Ureter (tissue), 1 donor: Measurements from ENCODE around the gene ZNF335. TPM values are rescaled to one million over a fixed set of nuclear protein-coding genes. Genes with fewer than 3 reads are reported as not detected.
"Not testable (repeated sequence)": the region's sequence is repeated elsewhere in the genome, so short reads cannot be mapped to it uniquely, and the experiment has no call there.

ENCODE experiments used
- DNase-seq: peaks from one replicate; pipeline ENCODE4 v3.0.0-alpha.2; 2020; ENCODE audit warnings: low spot score
- total RNA-seq: library from RNA; stranded (reverse); gene quantifications from one replicate; pipeline ENCODE4 v1.2.4, GENCODE V29; 2023
- donor health status: DM: yes; HTN: yes; CAD: no.

Gene ZNF335
- total RNA-seq, 1 donor from 2014 or later, result 23.9 TPM

- peak; percentile 76 for DNase-seq
These were observed 60.3 kb downstream of the ZNF335 start, which contains the start of gene PLTP for GRCh38 chr20:45911486-45912343. Gene PLTP, minus strand, starts transcription at chr20:45912155. Its CDS starts 703 bp downstream, at chr20:45911452.

- peak; percentile 99 for DNase-seq
These were observed 61.1 kb downstream of the ZNF335 start for GRCh38 chr20:45910670-45911485.

GRCh38 chr20:45909817-45910669 is 62.0 kb downstream of the ZNF335 start:
- DNase-seq, result no peak

- DNase-seq, result no peak
These were observed 62.6 kb downstream of the ZNF335 start for GRCh38 chr20:45909336-45909808.

- no peak for DNase-seq
These were observed 63.9 kb downstream of the ZNF335 start for GRCh38 chr20:45908084-45908483.

- no peak for DNase-seq
These were observed 64.6 kb downstream of the ZNF335 start for GRCh38 chr20:45907219-45907948.

- DNase-seq, result no peak
These were observed 66.4 kb downstream of the ZNF335 start for GRCh38 chr20:45905505-45906079.

GRCh38 chr20:45904583-45905504 is 67.2 kb downstream of the ZNF335 start:
- no peak for DNase-seq

- DNase-seq, result no peak
These were observed 69.8 kb downstream of the ZNF335 start for GRCh38 chr20:45902199-45902701.

GRCh38 chr20:45901332-45901731 is 70.7 kb downstream of the ZNF335 start:
- DNase-seq, result not testable (repeated sequence)

GRCh38 chr20:45899046-45899835 is 72.8 kb downstream of the ZNF335 start:
- DNase-seq, result no peak

Other genes starting within 250 kb of the ZNF335 start
- not detected for gene SPINT4, start 249.9 kb downstream of the ZNF335 start, total RNA-seq
- gene WFDC3, start 180.3 kb downstream of the ZNF335 start, total RNA-seq, result 3.0 TPM
- gene DNTTIP1, start 180.2 kb downstream of the ZNF335 start, total RNA-seq, result 24.5 TPM
- 1.1 TPM for gene UBE2C, start 159.6 kb downstream of the ZNF335 start, total RNA-seq
- gene TNNC2, start 144.9 kb downstream of the ZNF335 start, total RNA-seq, result 0.57 TPM
- gene SNX21, start 138.4 kb downstream of the ZNF335 start, total RNA-seq, result 31.4 TPM
- gene ACOT8, start 114.8 kb downstream of the ZNF335 start, total RNA-seq, result 21.0 TPM
- gene ZSWIM3, start 114.6 kb downstream of the ZNF335 start, total RNA-seq, result 4.1 TPM
- gene ZSWIM1, start 91.0 kb downstream of the ZNF335 start, total RNA-seq, result 14.4 TPM
- 8.6 TPM for gene SPATA25, start 84.6 kb downstream of the ZNF335 start, total RNA-seq
- 17.9 TPM for gene NEURL2, start 81.0 kb downstream of the ZNF335 start, total RNA-seq
- gene CTSA, start 80.9 kb downstream of the ZNF335 start, total RNA-seq, result 98.0 TPM
- 101 TPM for gene PLTP, start 60.0 kb downstream of the ZNF335 start, total RNA-seq
- 37.5 TPM for gene PCIF1, start 37.5 kb downstream of the ZNF335 start, total RNA-seq
- 1.4 TPM for gene MMP9, start 36.7 kb upstream of the ZNF335 start, total RNA-seq
- gene SLC12A5, start 57.0 kb upstream of the ZNF335 start, total RNA-seq, result not detected
- 30.0 TPM for gene NCOA5, start 117.8 kb upstream of the ZNF335 start, total RNA-seq
- gene CD40, start 146.1 kb upstream of the ZNF335 start, total RNA-seq, result 29.0 TPM